Measurements from ENCODE around the gene SLC8B1.

SLC8B1 gene

GRCh38 chr12:113334786-113335539, at the start of gene SLC8B1:
TSS of gene SLC8B1 (minus strand) at chr12:113335109. CDS start at chr12:113332878, 2,231 bp downstream.
- TF ChIP-seq CTCF (IDR thresholded peaks at IDR 0.05; ENCODE audit: extremely low read depth, missing control alignments), result no peak

GRCh38 chr12:113382206-113382605, 47.3 kb upstream of the SLC8B1 start:
- DNase-seq (ENCODE audit: low spot score), result no peak
- no peak for TF ChIP-seq CTCF (IDR thresholded peaks at IDR 0.05; ENCODE audit: extremely low read depth, missing control alignments)

More at GRCh38 chr12:113334786-113335539, at the start of gene SLC8B1:
- DNase-seq (ENCODE audit: low spot score), result peak; percentile 95

GRCh38 chr12:113381220-113381619, 46.3 kb upstream of the SLC8B1 start:
- no peak for DNase-seq (ENCODE audit: low spot score)
- TF ChIP-seq CTCF (IDR thresholded peaks at IDR 0.05; ENCODE audit: extremely low read depth, missing control alignments), result no peak

- TF ChIP-seq CTCF (IDR thresholded peaks at IDR 0.05; ENCODE audit: extremely low read depth, missing control alignments), result no peak
Measured at GRCh38 chr12:113378291-113378690, 43.4 kb upstream of the SLC8B1 start.

GRCh38 chr12:113374823-113375428, 40.0 kb upstream of the SLC8B1 start:
- no peak for DNase-seq (ENCODE audit: low spot score)
- no peak for TF ChIP-seq CTCF (IDR thresholded peaks at IDR 0.05; ENCODE audit: extremely low read depth, missing control alignments)

More at GRCh38 chr12:113378291-113378690, 43.4 kb upstream of the SLC8B1 start:
- DNase-seq (ENCODE audit: low spot score), result no peak

GRCh38 chr12:113373969-113374368, 39.1 kb upstream of the SLC8B1 start:
- DNase-seq (ENCODE audit: low spot score), result no peak
- no peak for TF ChIP-seq CTCF (IDR thresholded peaks at IDR 0.05; ENCODE audit: extremely low read depth, missing control alignments)

- no peak for DNase-seq (ENCODE audit: low spot score)
Measured at GRCh38 chr12:113373440-113373839, 38.5 kb upstream of the SLC8B1 start.

More at GRCh38 chr12:113373440-113373839, 38.5 kb upstream of the SLC8B1 start:
- no peak for TF ChIP-seq CTCF (IDR thresholded peaks at IDR 0.05; ENCODE audit: extremely low read depth, missing control alignments)

Measured in GM20000 (cell line).